HEK293 (cell line): Measurements from ENCODE around the gene GMDS.

Experiments
- CTCF ChIA-PET: fragments of 350-600 bp; formaldehyde crosslinking; extraction: SDS; loops from one replicate; lab custom pipeline; 2021; ENCODE audit warnings: antibody characterized with exemption; lab: Yijun Ruan, JAX
- POLR2A ChIA-PET: fragments of 300-600 bp; formaldehyde crosslinking; extraction: SDS; loops from one replicate; lab custom pipeline; 2020; ENCODE audit warnings: antibody characterized with exemption, inconsistent platforms; lab: Yijun Ruan, JAX
- H3K27ac ChIP-seq: fragments of 200-500 bp; sonication (Bioruptor generic); 2 replicates; pipeline ENCODE4 v1.5.1; 2014; ENCODE audit warnings: low read depth, low read length, control low read depth, inconsistent platforms; ENCODE audit errors: extremely low read depth
- H3K36me3 ChIP-seq, 2 experiments: fragments of 200-500 bp in 1 of 2; sonication (Bioruptor generic) in 1 of 2; 1 replicate in 1 of 2; 2 replicates in 1 of 2; pipeline ENCODE4 v1.5.1; 2014 to 2017; ENCODE audit warnings: inconsistent platforms in 2 of 2, low read length in 2 of 2; ENCODE audit not compliant: control insufficient read depth in 2 of 2, insufficient read depth in 1 of 2
- H3K4me1 ChIP-seq: fragments of 200-500 bp; sonication (Bioruptor generic); 2 replicates; pipeline ENCODE4 v1.5.1; 2014; ENCODE audit warnings: mild to moderate bottlenecking, low read length, inconsistent platforms; ENCODE audit not compliant: control insufficient read depth, insufficient read depth
- H3K4me3 ChIP-seq: 2 replicates; pipeline ENCODE4 v1.5.1; 2011; ENCODE audit warnings: low read depth, mild to moderate bottlenecking, control low read depth, low read length, moderate library complexity
- H3K9me3 ChIP-seq: fragments of 200-500 bp; sonication (Bioruptor generic); 2 replicates; pipeline ENCODE4 v1.5.1; 2014; ENCODE audit warnings: low read depth, low read length, inconsistent platforms; ENCODE audit not compliant: control insufficient read depth, insufficient read depth
- BCL6B ChIP-seq: fragments of 450-650 bp; formaldehyde crosslinking; IDR thresholded peaks from 2 replicates; pipeline ENCODE4 v1.5.1; 2017; ENCODE audit warnings: missing biosample characterization, missing genetic modification characterization
- CTCF ChIP-seq: fragments of 450-650 bp; formaldehyde crosslinking; IDR thresholded peaks from 2 replicates; pipeline ENCODE4 v1.5.1; 2016; ENCODE audit warnings: missing biosample characterization, missing genetic modification characterization
- GLIS2 ChIP-seq: fragments of 450-650 bp; formaldehyde crosslinking; IDR thresholded peaks from 2 replicates; pipeline ENCODE4 v1.5.1; 2016; ENCODE audit warnings: missing biosample characterization, missing genetic modification characterization
- IKZF3 ChIP-seq: fragments of 450-650 bp; IDR thresholded peaks from 2 replicates; pipeline ENCODE4 v1.5.0; 2018; ENCODE audit warnings: missing biosample characterization, mild to moderate bottlenecking, missing genetic modification characterization, moderate library complexity
- KLF7 ChIP-seq: fragments of 450-650 bp; formaldehyde crosslinking; IDR thresholded peaks from 2 replicates; pipeline ENCODE4 v1.5.1; 2016; ENCODE audit warnings: missing biosample characterization, missing genetic modification characterization, borderline replicate concordance
- PRDM6 ChIP-seq: fragments of 450-650 bp; formaldehyde crosslinking; IDR thresholded peaks from 2 replicates; pipeline ENCODE4 v1.5.1; 2017; ENCODE audit warnings: missing biosample characterization, missing genetic modification characterization
- ZBTB17 ChIP-seq: fragments of 450-650 bp; formaldehyde crosslinking; IDR thresholded peaks from 2 replicates; pipeline ENCODE4 v1.5.1; 2016; ENCODE audit warnings: missing biosample characterization, missing genetic modification characterization
- ZNF133 ChIP-seq: fragments of 450-650 bp; formaldehyde crosslinking; IDR thresholded peaks from 2 replicates; pipeline ENCODE4 v1.5.1; 2016; ENCODE audit warnings: missing biosample characterization, missing genetic modification characterization
- ZNF274 ChIP-seq, 2 experiments: fragments of 200-500 bp in 1 of 2; fragments of 450-650 bp in 1 of 2; sonication (Bioruptor generic) in 1 of 2; formaldehyde crosslinking in 1 of 2; IDR thresholded peaks; 2 replicates each; pipeline versions ENCODE4 v1.5.1 to v1.6.1; 2014 to 2016; ENCODE audit warnings: borderline replicate concordance in 1 of 2, inconsistent platforms in 1 of 2, low read length in 1 of 2, missing biosample characterization in 1 of 2, missing genetic modification characterization in 1 of 2
- ZNF292 ChIP-seq: fragments of 450-650 bp; formaldehyde crosslinking; IDR thresholded peaks from 2 replicates; pipeline ENCODE4 v1.5.1; 2016; ENCODE audit warnings: low read depth, missing biosample characterization, missing genetic modification characterization, borderline replicate concordance
- ZNF350 ChIP-seq: fragments of 450-650 bp; formaldehyde crosslinking; IDR thresholded peaks from 2 replicates; pipeline ENCODE4 v1.5.0; 2017; ENCODE audit warnings: missing biosample characterization, mild to moderate bottlenecking, missing genetic modification characterization
- ZNF398 ChIP-seq: fragments of 450-650 bp; formaldehyde crosslinking; IDR thresholded peaks from 2 replicates; pipeline ENCODE4 v1.5.1; 2017; ENCODE audit warnings: missing biosample characterization, missing genetic modification characterization
- ZNF544 ChIP-seq: fragments of 450-650 bp; formaldehyde crosslinking; IDR thresholded peaks from 2 replicates; pipeline ENCODE4 v1.5.0; 2017; ENCODE audit warnings: missing biosample characterization, missing genetic modification characterization
- ZNF558 ChIP-seq: fragments of 450-650 bp; formaldehyde crosslinking; IDR thresholded peaks from 2 replicates; pipeline ENCODE4 v1.5.1; 2016; ENCODE audit warnings: missing biosample characterization, missing genetic modification characterization
- ZNF792 ChIP-seq: fragments of 450-650 bp; formaldehyde crosslinking; IDR thresholded peaks from 2 replicates; pipeline ENCODE4 v1.5.1; 2016; ENCODE audit warnings: missing biosample characterization, missing genetic modification characterization

The GMDS gene

DNA sequence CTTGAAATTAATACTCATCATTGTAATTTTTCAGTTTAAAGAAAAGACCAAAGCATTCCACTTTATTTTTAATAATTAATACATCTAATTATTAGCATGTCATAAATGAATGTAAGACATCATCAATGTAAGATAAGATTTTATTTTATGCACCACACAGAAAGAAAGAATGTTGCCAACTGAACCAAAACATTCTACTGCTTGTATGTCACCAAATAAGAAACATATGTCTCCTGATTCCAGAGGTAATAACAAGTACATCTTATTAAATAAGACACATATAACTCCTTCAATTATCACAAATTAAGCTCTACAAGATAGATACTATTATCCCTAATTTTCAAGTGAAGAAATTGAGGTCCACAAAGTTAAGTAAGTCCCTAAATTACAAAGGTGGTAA, 189.5 kb downstream of the GMDS start (continued):
- TF ChIP-seq BCL6B (tag by site-specific recombination) = no peak

GRCh38 chr6:2055143-2055542, 190.3 kb downstream of the GMDS start:
- TF ChIP-seq ZNF558 = peak; percentile 80
- no peak for TF ChIP-seq ZNF350 (tag by site-specific recombination)
- TF ChIP-seq KLF7 (tag by site-specific recombination) = no peak
- no peak overlapping the region for H3K27ac ChIP-seq
- POLR2A ChIA-PET = no interaction called here
- no peaks in the 10 kb centered on the region for H3K36me3 ChIP-seq
- CTCF ChIA-PET = interaction anchor here (0.7 kb wide), 2 partner anchors 132 to 446 kb away, joined by 3 read pairs; no protein-coding TSS in a partner anchor
- H3K4me1 ChIP-seq = peaks cover 7% of the 10 kb centered on the region; the same call in 1 of the 2 replicates
- H3K9me3 ChIP-seq = no peaks in the 10 kb centered on the region
- no peak overlapping the region for H3K4me3 ChIP-seq

GRCh38 chr6:2054516-2055067, 190.8 kb downstream of the GMDS start:
- ChIA-PET CTCF (interaction anchor here (0.7 to 1.2 kb wide), 3 partner anchors 65 to 446 kb away, joined by 3 read pairs; no protein-coding TSS in a partner anchor), POLR2A (no interaction called here)
- TF ChIP-seq GLIS2 (tag by site-specific recombination) = no peak
- TF ChIP-seq ZNF792 (tag by site-specific recombination) = no peak
- 0 out of 2 replicates have a peak, but pooled peaks have one; percentile 17 for TF ChIP-seq ZBTB17 (tag by site-specific recombination)
- TF ChIP-seq ZNF398 (tag by site-specific recombination) = peak; percentile 55; the same call in 1 of the 2 replicates
- TF ChIP-seq ZNF544 (tag by site-specific recombination) = no peak
- no peak for TF ChIP-seq IKZF3 (tag by site-specific recombination)
- TF ChIP-seq ZNF350 (tag by site-specific recombination) = no peak
- peak; percentile 11; the same call in 1 of the 2 replicates for TF ChIP-seq PRDM6 (tag by site-specific recombination)
- TF ChIP-seq ZNF292 = no peak
- Histone ChIP-seq H3K36me3 (no peaks in the 10 kb centered on the region), H3K4me1 (peaks cover 7% of the 10 kb centered on the region; the same call in 1 of the 2 replicates), H3K9me3 (no peaks in the 10 kb centered on the region), H3K27ac (no peak overlapping the region), H3K4me3 (no peak overlapping the region)

DNA sequence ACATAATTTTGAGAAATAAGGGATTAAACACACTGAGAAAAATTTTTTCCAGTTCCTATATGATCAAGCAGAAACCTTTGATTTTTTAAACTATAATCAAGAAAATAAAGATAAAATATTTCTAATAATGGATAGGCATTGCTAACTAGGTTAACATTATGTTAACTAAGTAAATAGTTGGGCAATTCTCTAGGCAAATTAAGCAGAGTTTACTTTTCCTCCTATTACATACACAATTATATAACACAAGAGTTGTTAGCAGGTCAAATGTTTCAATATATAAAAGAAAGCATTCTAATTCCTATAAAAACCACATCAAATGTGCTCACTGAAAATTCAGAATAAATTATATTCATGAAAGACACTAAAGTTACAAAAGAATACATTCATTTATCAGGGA, 191.7 kb downstream of the GMDS start:
- ChIA-PET CTCF (interaction anchor here (1.2 kb wide), 1 partner anchor 65 kb away, joined by 3 read pairs; no protein-coding TSS in a partner anchor), POLR2A (no interaction called here)
- H3K4me1 ChIP-seq = peaks cover 7% of the 10 kb centered on the region; the same call in 1 of the 2 replicates
- no peaks in the 10 kb centered on the region for H3K9me3 ChIP-seq
- H3K27ac ChIP-seq = no peak overlapping the region
- no peaks in the 10 kb centered on the region for H3K36me3 ChIP-seq
- TF ChIP-seq ZNF133 (tag by site-specific recombination) (no peak), ZNF792 (tag by site-specific recombination) (no peak), CTCF (tag by site-specific recombination) (no peak), ZNF274 (IDR thresholded peaks at IDR 0.05; ENCODE audit: low read length) (no peak), ZNF274 (tag by site-specific recombination; IDR thresholded peaks at IDR 0.05; ENCODE audit: borderline replicate concordance) (no peak)
- no peak overlapping the region for H3K4me3 ChIP-seq
